GM21529 (cell line): Measurements from ENCODE around the gene PGAP1.

ENCODE experiments used
- ATAC-seq: cut with Tn5 transposase; IDR thresholded peaks from one replicate; pipeline ENCODE4 v1.9.1; 2021; ENCODE audit not compliant: unreplicated experiment

The PGAP1 gene

GRCh38 chr2:196804381-196804780, 122.1 kb downstream of the PGAP1 start:
- ATAC-seq, result no peak

- ATAC-seq, result no peak
Observed at GRCh38 chr2:196802401-196802800, 124.1 kb downstream of the PGAP1 start.

GRCh38 chr2:196801674-196802261, 124.7 kb downstream of the PGAP1 start:
- no peak for ATAC-seq

- ATAC-seq, result no peak
Observed at GRCh38 chr2:196798980-196799379, 127.5 kb downstream of the PGAP1 start.

GRCh38 chr2:196792865-196793264, 133.6 kb downstream of the PGAP1 start:
- no peak for ATAC-seq

- ATAC-seq, result peak; percentile 85
Observed at GRCh38 chr2:196783431-196784094, 142.9 kb downstream of the PGAP1 start.
